ENCODE measurements around the gene RIOK3.

RIOK3 gene

GRCh38 chr18:23442958-23443357 is 10.1 kb upstream of the RIOK3 start:
- POLR2A ChIA-PET = interaction anchor here (0.6 to 0.9 kb wide), 3 partner anchors 10 to 696 kb away, joined by 3 to 5 read pairs (median 3); partner anchors contain the start of genes CABYR and RIOK3
- no peak overlapping the region for H3K27ac ChIP-seq (ENCODE audit: extremely low read depth, low read depth, low read length)
- TF ChIP-seq ZNF423 (tag by site-specific recombination; IDR thresholded peaks at IDR 0.05) (no peak), ZBTB11 (tag by site-specific recombination; conservative IDR thresholded peaks at IDR 0.05; ENCODE audit: low read depth) (no peak), ZNF521 (tag by site-specific recombination; IDR thresholded peaks at IDR 0.05) (no peak), SP2 (tag by site-specific recombination; IDR thresholded peaks at IDR 0.05) (no peak), ZNF510 (tag by site-specific recombination; IDR thresholded peaks at IDR 0.05; ENCODE audit: insufficient replicate concordance) (no peak), KLF17 (tag by site-specific recombination; IDR thresholded peaks at IDR 0.05) (no peak), ZNF670 (tag by site-specific recombination; IDR thresholded peaks at IDR 0.05; ENCODE audit: low read depth) (no peak), ZNF843 (tag by site-specific recombination; IDR thresholded peaks at IDR 0.05) (no peak), ZNF24 (tag by site-specific recombination; IDR thresholded peaks at IDR 0.05) (no peak), ZNF146 (tag by site-specific recombination; IDR thresholded peaks at IDR 0.05) (no peak), ZBTB1 (tag by site-specific recombination; IDR thresholded peaks at IDR 0.05) (no peak), WT1 (tag by site-specific recombination; IDR thresholded peaks at IDR 0.05) (no peak), ZNF155 (tag by site-specific recombination; IDR thresholded peaks at IDR 0.05) (no peak), ZNF121 (tag by site-specific recombination; IDR thresholded peaks at IDR 0.05) (no peak)

GRCh38 chr18:23448291-23448690 is 4.8 kb upstream of the RIOK3 start:
- ChIA-PET POLR2A (no interaction called here), CTCF (no interaction called here)
- no peak overlapping the region for H3K27ac ChIP-seq (ENCODE audit: extremely low read depth, low read depth, low read length)
- no peaks in the 10 kb centered on the region for H3K9me3 ChIP-seq (ENCODE audit: control insufficient read depth, insufficient read depth, low read depth, low read length)
- no peaks in the 10 kb centered on the region for H3K4me1 ChIP-seq (ENCODE audit: control insufficient read depth, insufficient read depth, low read length)
- TF ChIP-seq ZNF548 (tag by site-specific recombination; IDR thresholded peaks at IDR 0.05) (peak; percentile 58), ZNF544 (tag by site-specific recombination; IDR thresholded peaks at IDR 0.05) (no peak)
- H3K4me3 ChIP-seq (ENCODE audit: low read depth, low read length) = no peak overlapping the region
- H3K36me3 ChIP-seq (ENCODE audit: control insufficient read depth in 2 of 2, insufficient read depth in 1 of 2, low read length in 2 of 2) = no peaks in the 10 kb centered on the region

More at GRCh38 chr18:23442958-23443357, 10.1 kb upstream of the RIOK3 start:
- peaks cover 5% of the 10 kb centered on the region; the same call in 1 of the 2 replicates for H3K4me1 ChIP-seq (ENCODE audit: control insufficient read depth, insufficient read depth, low read length)
- H3K4me3 ChIP-seq (ENCODE audit: low read depth, low read length) = no peak overlapping the region
- H3K36me3 ChIP-seq (ENCODE audit: control insufficient read depth in 2 of 2, insufficient read depth in 1 of 2, low read length in 2 of 2) = no peaks in the 10 kb centered on the region
- CTCF ChIA-PET = interaction anchor here (0.7 to 1.7 kb wide), 4 partner anchors 17 to 55 kb away, joined by 3 to 5 read pairs (median 4); no protein-coding TSS in a partner anchor
- H3K9me3 ChIP-seq (ENCODE audit: control insufficient read depth, insufficient read depth, low read depth, low read length) = no peaks in the 10 kb centered on the region

DNA sequence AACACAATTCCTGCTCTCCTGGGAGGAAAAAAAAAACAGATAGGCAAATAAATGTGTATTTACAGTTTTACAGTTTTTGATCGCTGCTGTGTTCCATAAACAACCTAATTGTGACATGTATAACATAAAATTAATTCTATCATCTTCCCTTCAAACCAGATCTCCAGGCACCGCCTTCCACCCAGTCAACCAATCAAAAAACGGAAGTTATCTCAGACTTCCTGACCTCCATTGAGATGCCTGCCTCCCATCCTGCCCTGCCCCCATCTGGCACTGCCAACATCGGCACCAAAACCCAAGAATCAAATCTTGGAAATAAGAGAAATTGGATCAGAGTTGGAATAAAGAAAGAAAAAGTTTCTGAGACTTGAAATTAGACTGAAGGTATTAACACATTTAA is 3.1 kb upstream of the RIOK3 start:
- no peak for TF ChIP-seq ZNF670 (tag by site-specific recombination; IDR thresholded peaks at IDR 0.05; ENCODE audit: low read depth)
- no peak for TF ChIP-seq ZNF501 (tag by site-specific recombination; IDR thresholded peaks at IDR 0.05)
- TF ChIP-seq SETDB1 (IDR thresholded peaks at IDR 0.05; ENCODE audit: insufficient read length, low read length) = no peak
- no peak for TF ChIP-seq ZNF148 (tag by site-specific recombination; IDR thresholded peaks at IDR 0.05; ENCODE audit: borderline replicate concordance)
- TF ChIP-seq ZBTB49 (tag by site-specific recombination; IDR thresholded peaks at IDR 0.05; ENCODE audit: low read depth) = no peak
- TF ChIP-seq SALL2 (tag by site-specific recombination; IDR thresholded peaks at IDR 0.05; ENCODE audit: borderline replicate concordance) = no peak
- TF ChIP-seq ZNF2 (tag by site-specific recombination; IDR thresholded peaks at IDR 0.05) = no peak
- no peak for TF ChIP-seq ZNF654 (tag by site-specific recombination; IDR thresholded peaks at IDR 0.05; ENCODE audit: low read depth)
- no peak for TF ChIP-seq ZNF544 (tag by site-specific recombination; IDR thresholded peaks at IDR 0.05)
- TF ChIP-seq ZNF157 (tag by site-specific recombination; IDR thresholded peaks at IDR 0.05) = no peak
- Histone ChIP-seq H3K9me3 (ENCODE audit: control insufficient read depth, insufficient read depth, low read depth, low read length) (no peaks in the 10 kb centered on the region), H3K36me3 (ENCODE audit: control insufficient read depth in 2 of 2, insufficient read depth in 1 of 2, low read length in 2 of 2) (no peaks in the 10 kb centered on the region), H3K4me3 (ENCODE audit: low read depth, low read length) (no peak overlapping the region), H3K4me1 (ENCODE audit: control insufficient read depth, insufficient read depth, low read length) (peaks cover 4% of the 10 kb centered on the region; the same call in 1 of the 2 replicates), H3K27ac (ENCODE audit: extremely low read depth, low read depth, low read length) (no peak overlapping the region)
- POLR2A ChIA-PET = no interaction called here
- CTCF ChIA-PET = no interaction called here

Measured in HEK293 (cell line).